D341Med (cell line): ENCODE measurements around the gene FSHB.
"Not testable (repeated sequence)": the region's sequence is repeated elsewhere in the genome, so short reads cannot be mapped to it uniquely, and the experiment has no call there.

Source experiments
- DNase-seq: peaks from one replicate; pipeline ENCODE4 v3.0.0; 2012; ENCODE audit warnings: low spot score

Gene FSHB

DNA sequence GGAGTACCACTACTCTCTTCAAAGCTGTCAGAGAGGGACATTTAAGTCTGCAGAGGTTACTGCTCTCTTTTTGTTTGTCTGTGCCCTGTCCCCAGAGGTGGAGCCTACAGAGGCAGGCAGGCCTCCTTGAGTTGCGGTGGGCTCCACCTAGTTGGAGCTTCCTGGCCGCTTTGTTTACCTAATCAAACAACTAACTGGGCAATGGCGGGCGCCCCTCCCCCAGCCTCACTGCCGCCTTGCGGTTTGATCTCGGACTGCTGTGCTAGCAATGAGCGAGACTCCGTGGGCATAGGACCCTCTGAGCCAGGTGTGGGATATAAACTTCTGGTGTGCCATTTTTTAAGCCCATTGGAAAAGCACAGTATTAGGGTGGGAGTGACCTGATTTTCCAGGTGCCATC lies 37.8 kb downstream of the FSHB start:
- not testable (repeated sequence) for DNase-seq

DNA sequence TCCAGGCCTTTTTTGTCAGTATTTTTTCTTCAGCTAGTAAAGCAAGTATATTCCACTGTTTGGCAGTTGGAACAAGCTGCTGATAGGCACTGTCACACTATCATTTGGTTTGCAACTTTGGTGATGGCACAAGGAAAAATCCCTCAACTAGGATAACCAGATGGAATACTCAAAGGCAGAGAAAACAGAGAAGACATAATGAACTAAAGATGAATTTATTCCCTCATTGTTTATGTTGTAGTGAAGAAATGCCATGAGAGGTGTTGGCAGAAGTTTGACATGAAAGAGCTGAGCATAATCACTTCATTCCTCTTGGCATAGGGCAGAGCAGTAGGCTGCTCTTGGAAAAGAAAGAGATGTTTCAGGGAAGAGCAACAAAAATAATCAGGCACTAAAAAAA lies 39.9 kb downstream of the FSHB start:
- no peak for DNase-seq

DNA sequence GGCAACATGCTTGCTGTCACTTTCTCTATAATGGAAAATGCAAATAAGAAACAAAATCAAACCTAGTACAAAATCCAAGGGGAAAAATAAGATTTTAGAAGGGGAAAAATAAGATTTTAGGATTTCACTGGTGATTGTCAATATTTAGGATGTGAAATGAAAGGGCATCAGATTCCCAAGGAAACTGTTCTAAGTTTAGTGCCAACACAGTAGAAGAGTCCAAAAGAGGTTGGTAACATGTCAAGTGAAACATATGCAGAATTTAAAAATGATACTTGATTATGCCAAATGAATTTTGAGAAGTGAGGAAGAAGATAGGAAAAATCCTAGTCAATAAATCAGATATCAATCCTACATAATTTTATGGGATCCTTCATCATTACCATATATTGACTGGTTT lies 46.4 kb downstream of the FSHB start:
- DNase-seq: no peak

DNA sequence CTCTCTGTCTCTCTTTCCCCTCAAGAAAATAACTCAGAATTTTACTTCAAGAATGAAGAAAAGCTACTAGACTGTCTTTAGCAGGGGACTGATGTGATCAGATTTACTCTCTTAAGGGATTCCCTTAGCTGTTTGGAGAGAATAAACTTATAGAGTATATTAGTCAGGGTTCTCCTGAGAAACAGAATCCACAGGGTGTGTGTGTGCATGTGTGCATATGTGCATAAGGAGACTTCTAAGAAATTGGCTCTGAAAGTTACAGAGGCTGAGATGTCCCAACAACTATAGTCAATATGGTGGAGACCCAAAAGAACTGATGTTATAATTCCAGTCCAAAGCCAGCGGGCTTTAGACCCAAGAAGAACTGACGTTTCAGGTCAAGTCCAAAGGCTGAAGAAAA lies 49.0 kb downstream of the FSHB start:
- no peak for DNase-seq

DNA sequence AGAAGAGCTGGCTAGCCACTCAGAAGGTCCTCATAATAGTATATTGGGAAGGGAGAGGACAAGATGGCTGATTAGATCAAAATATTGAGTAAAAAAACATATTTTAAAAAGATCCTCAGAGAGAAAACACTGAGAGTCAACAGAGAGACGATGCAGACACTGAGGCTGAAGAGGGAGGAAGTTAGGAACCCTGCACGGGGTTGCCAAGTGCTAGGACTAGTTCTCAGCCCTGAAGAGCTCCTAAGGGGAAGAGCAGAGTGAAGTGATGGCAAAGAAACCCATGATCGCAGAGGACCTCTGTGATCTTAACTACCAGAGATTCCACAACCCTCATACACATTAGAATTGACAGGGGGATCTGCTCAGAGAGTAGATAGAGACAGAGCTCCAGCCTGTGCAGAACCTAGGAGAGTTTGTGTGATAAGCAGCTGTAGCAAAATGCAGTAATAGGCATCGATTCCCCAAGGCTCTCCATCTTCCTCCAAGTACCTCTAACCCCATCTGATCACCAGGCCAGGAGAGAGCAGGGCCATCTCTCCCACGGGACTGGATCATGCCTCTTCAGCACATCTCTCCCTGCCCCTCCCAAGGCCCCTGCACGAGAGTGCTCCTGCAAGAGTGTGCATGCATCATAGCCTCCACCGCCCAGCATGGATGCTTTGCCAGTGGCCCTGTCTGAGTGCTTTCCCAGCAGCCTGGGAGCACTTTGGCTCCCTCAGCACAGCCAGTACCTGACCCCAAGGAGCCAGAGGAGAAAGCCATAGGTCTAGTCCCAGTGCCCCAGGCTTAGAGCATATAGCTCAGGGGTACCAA lies 50.9 kb downstream of the FSHB start:
- no peak for DNase-seq

DNA sequence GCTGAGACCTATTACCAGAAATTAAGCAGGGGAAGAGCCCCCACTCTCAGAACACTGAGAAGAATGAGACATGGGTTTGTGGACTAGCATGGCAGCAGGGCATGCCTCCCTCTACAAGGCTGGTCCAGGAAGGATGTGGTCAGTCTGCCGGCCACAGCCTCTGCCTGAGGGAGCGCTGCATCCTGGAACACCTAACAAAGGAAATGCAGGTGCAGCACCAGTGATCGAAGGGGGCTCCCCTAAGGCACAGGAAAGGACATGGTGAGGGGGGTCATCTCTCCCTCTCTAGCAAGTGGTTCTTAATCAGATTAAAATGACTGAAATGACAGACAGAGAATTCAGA lies 51.4 kb downstream of the FSHB start:
- DNase-seq: no peak
